Measurements from ENCODE around the gene BBS1. TPM values are rescaled to one million over a fixed set of nuclear protein-coding genes. Genes with fewer than 3 reads are reported as not detected.

Gene BBS1
- total RNA-seq, 1 experiment from 2014 or later: 28.4 TPM

- no TSS peak for BruUV-seq (replicated peaks)
- H2AFZ ChIP-seq (ENCODE audit: low read length): no peak overlapping the region
- no peaks in the 10 kb centered on the region for H3K9me2 ChIP-seq (replicated peaks; ENCODE audit: low read length)
- no peak overlapping the region for H3K9ac ChIP-seq (ENCODE audit: low read length)
- no peak for TF ChIP-seq EZH2phosphoT487 (IDR thresholded peaks at IDR 0.05; ENCODE audit: borderline replicate concordance, low read length)
- TF ChIP-seq EZH2 (IDR thresholded peaks at IDR 0.05; ENCODE audit: low read length, unreplicated experiment): no peak
- TF ChIP-seq, protein P1, sequence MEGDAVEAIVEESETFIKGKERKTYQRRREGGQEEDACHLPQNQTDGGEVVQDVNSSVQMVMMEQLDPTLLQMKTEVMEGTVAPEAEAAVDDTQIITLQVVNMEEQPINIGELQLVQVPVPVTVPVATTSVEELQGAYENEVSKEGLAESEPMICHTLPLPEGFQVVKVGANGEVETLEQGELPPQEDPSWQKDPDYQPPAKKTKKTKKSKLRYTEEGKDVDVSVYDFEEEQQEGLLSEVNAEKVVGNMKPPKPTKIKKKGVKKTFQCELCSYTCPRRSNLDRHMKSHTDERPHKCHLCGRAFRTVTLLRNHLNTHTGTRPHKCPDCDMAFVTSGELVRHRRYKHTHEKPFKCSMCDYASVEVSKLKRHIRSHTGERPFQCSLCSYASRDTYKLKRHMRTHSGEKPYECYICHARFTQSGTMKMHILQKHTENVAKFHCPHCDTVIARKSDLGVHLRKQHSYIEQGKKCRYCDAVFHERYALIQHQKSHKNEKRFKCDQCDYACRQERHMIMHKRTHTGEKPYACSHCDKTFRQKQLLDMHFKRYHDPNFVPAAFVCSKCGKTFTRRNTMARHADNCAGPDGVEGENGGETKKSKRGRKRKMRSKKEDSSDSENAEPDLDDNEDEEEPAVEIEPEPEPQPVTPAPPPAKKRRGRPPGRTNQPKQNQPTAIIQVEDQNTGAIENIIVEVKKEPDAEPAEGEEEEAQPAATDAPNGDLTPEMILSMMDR (conservative IDR thresholded peaks at IDR 0.05; ENCODE audit: low read depth, low read length): no peak
- H3K79me2 ChIP-seq (ENCODE audit: low read length): no peaks in the 10 kb centered on the region
- H3K27ac ChIP-seq (ENCODE audit: low read length): no peak overlapping the region
- H3K4me2 ChIP-seq (ENCODE audit: low read length): no peak overlapping the region
- H3F3A ChIP-seq (ENCODE audit: low read length, unreplicated experiment): no peaks in the 10 kb centered on the region
- no peaks in the 10 kb centered on the region for H3K4me1 ChIP-seq (ENCODE audit: insufficient read depth, low read length)
- ATAC-seq: no peak
- H3K9me3 ChIP-seq (ENCODE audit: low read length): no peaks in the 10 kb centered on the region
- intact Hi-C loops (cut with micrococcal nuclease): no loop called here
- no peaks in the 10 kb centered on the region for H3K36me3 ChIP-seq (ENCODE audit: low read depth, low read length)
- H3K27me3 ChIP-seq (ENCODE audit: low read length): no peaks in the 10 kb centered on the region
- H3K4me3 ChIP-seq (ENCODE audit: low read length): no peak overlapping the region
- POLR2A ChIA-PET (ENCODE audit: unreplicated experiment): no interaction called here
- no peak for DNase-seq
- CTCF ChIA-PET: interaction anchor here (0.6 kb wide), 1 partner anchor 32 kb away, joined by 3 read pairs; no protein-coding TSS in a partner anchor
- H4K20me1 ChIP-seq (ENCODE audit: low read length): no peaks in the 10 kb centered on the region
Observed at GRCh38 chr11:66529655-66530054, 19.2 kb downstream of the BBS1 start.

GRCh38 chr11:66530927-66531709, 20.7 kb downstream of the BBS1 start:
- POLR2A ChIA-PET (ENCODE audit: unreplicated experiment): interaction anchor here (0.6 kb wide), 1 partner anchor 64 kb away, joined by 4 read pairs; the partner anchor contains the start of gene PELI3
- no peak for ATAC-seq
- intact Hi-C loops (cut with micrococcal nuclease): no loop called here

More at GRCh38 chr11:66530927-66531709, 20.7 kb downstream of the BBS1 start:
- TF ChIP-seq EZH2phosphoT487 (IDR thresholded peaks at IDR 0.05; ENCODE audit: borderline replicate concordance, low read length) (no peak), EZH2 (IDR thresholded peaks at IDR 0.05; ENCODE audit: low read length, unreplicated experiment) (no peak)
- TF ChIP-seq, protein P1 (conservative IDR thresholded peaks at IDR 0.05; ENCODE audit: low read depth, low read length): no peak
- Histone ChIP-seq H3K4me2 (ENCODE audit: low read length) (no peak overlapping the region), H3K9me3 (ENCODE audit: low read length) (no peaks in the 10 kb centered on the region), H2AFZ (ENCODE audit: low read length) (no peak overlapping the region), H3K4me3 (ENCODE audit: low read length) (no peak overlapping the region), H3F3A (ENCODE audit: low read length, unreplicated experiment) (no peaks in the 10 kb centered on the region), H4K20me1 (ENCODE audit: low read length) (no peaks in the 10 kb centered on the region), H3K36me3 (ENCODE audit: low read depth, low read length) (no peaks in the 10 kb centered on the region), H3K9me2 (replicated peaks; ENCODE audit: low read length) (no peaks in the 10 kb centered on the region), H3K27ac (ENCODE audit: low read length) (no peak overlapping the region), H3K27me3 (ENCODE audit: low read length) (no peaks in the 10 kb centered on the region), H3K9ac (ENCODE audit: low read length) (no peak overlapping the region), H3K79me2 (ENCODE audit: low read length) (no peaks in the 10 kb centered on the region), H3K4me1 (ENCODE audit: insufficient read depth, low read length) (no peaks in the 10 kb centered on the region)
- no peak for DNase-seq
- CTCF ChIA-PET: no interaction called here
- BruUV-seq (replicated peaks): no TSS peak

All from PC-3 (cell line).